ENCODE data around the gene IGSF3. TPM values are rescaled to one million over a fixed set of nuclear protein-coding genes. Genes with fewer than 3 reads are reported as not detected.
"Not testable (repeated sequence)": the region's sequence is repeated elsewhere in the genome, so short reads cannot be mapped to it uniquely, and the experiment has no call there.

The IGSF3 gene
- total RNA-seq, 1 experiment from 2014 or later, result not detected

GRCh38 chr1:116647186-116647585 is 20.3 kb downstream of the IGSF3 start:
- H2AFZ ChIP-seq (ENCODE audit: low read length); H3K27me3 ChIP-seq (ENCODE audit: low read length); H3K9ac ChIP-seq (ENCODE audit: low read length): not testable (repeated sequence)

GRCh38 chr1:116646673-116647170 is 20.8 kb downstream of the IGSF3 start:
- H3K79me2 ChIP-seq (ENCODE audit: low read length); H3K27me3 ChIP-seq (ENCODE audit: low read length); H3K9me2 ChIP-seq (replicated peaks; ENCODE audit: insufficient read depth, low read length); H3K9ac ChIP-seq (ENCODE audit: low read length); DNase-seq; H3K4me2 ChIP-seq (ENCODE audit: low read depth, low read length, poor library complexity, severe bottlenecking); H3K4me3 ChIP-seq (ENCODE audit: low read length); H3K27ac ChIP-seq (ENCODE audit: low read length); H3K9me3 ChIP-seq (ENCODE audit: low read length); H4K20me1 ChIP-seq (ENCODE audit: insufficient read depth, low read depth, low read length); H2AFZ ChIP-seq (ENCODE audit: low read length); H3K4me1 ChIP-seq (ENCODE audit: low read length); H3K36me3 ChIP-seq (ENCODE audit: insufficient read depth, low read length): not testable (repeated sequence)

More at GRCh38 chr1:116647186-116647585, 20.3 kb downstream of the IGSF3 start:
- not testable (repeated sequence) for H3K9me3 ChIP-seq (ENCODE audit: low read length); H3K27ac ChIP-seq (ENCODE audit: low read length); H3K4me3 ChIP-seq (ENCODE audit: low read length); H3K4me1 ChIP-seq (ENCODE audit: low read length); H3K9me2 ChIP-seq (replicated peaks; ENCODE audit: insufficient read depth, low read length); H3K36me3 ChIP-seq (ENCODE audit: insufficient read depth, low read length); H4K20me1 ChIP-seq (ENCODE audit: insufficient read depth, low read depth, low read length); DNase-seq; H3K79me2 ChIP-seq (ENCODE audit: low read length); H3K4me2 ChIP-seq (ENCODE audit: low read depth, low read length, poor library complexity, severe bottlenecking)

GRCh38 chr1:116645802-116646672 is 21.5 kb downstream of the IGSF3 start:
- not testable (repeated sequence) for H4K20me1 ChIP-seq (ENCODE audit: insufficient read depth, low read depth, low read length); H3K9me2 ChIP-seq (replicated peaks; ENCODE audit: insufficient read depth, low read length); DNase-seq; H3K4me1 ChIP-seq (ENCODE audit: low read length); H3K9me3 ChIP-seq (ENCODE audit: low read length); H3K27ac ChIP-seq (ENCODE audit: low read length); H3K36me3 ChIP-seq (ENCODE audit: insufficient read depth, low read length); H3K4me2 ChIP-seq (ENCODE audit: low read depth, low read length, poor library complexity, severe bottlenecking); H3K27me3 ChIP-seq (ENCODE audit: low read length); H3K9ac ChIP-seq (ENCODE audit: low read length); H2AFZ ChIP-seq (ENCODE audit: low read length); H3K79me2 ChIP-seq (ENCODE audit: low read length); H3K4me3 ChIP-seq (ENCODE audit: low read length)

GRCh38 chr1:116644993-116645392 is 22.5 kb downstream of the IGSF3 start:
- H3K27me3 ChIP-seq (ENCODE audit: low read length); H3K36me3 ChIP-seq (ENCODE audit: insufficient read depth, low read length); H3K79me2 ChIP-seq (ENCODE audit: low read length); H3K4me1 ChIP-seq (ENCODE audit: low read length); H2AFZ ChIP-seq (ENCODE audit: low read length); H3K27ac ChIP-seq (ENCODE audit: low read length); H4K20me1 ChIP-seq (ENCODE audit: insufficient read depth, low read depth, low read length); H3K9me3 ChIP-seq (ENCODE audit: low read length); H3K9me2 ChIP-seq (replicated peaks; ENCODE audit: insufficient read depth, low read length); H3K9ac ChIP-seq (ENCODE audit: low read length); H3K4me2 ChIP-seq (ENCODE audit: low read depth, low read length, poor library complexity, severe bottlenecking); DNase-seq; H3K4me3 ChIP-seq (ENCODE audit: low read length): not testable (repeated sequence)

- not testable (repeated sequence) for H3K27me3 ChIP-seq (ENCODE audit: low read length); H2AFZ ChIP-seq (ENCODE audit: low read length); H3K4me1 ChIP-seq (ENCODE audit: low read length); H4K20me1 ChIP-seq (ENCODE audit: insufficient read depth, low read depth, low read length); H3K4me3 ChIP-seq (ENCODE audit: low read length); H3K9me3 ChIP-seq (ENCODE audit: low read length); H3K9ac ChIP-seq (ENCODE audit: low read length); H3K9me2 ChIP-seq (replicated peaks; ENCODE audit: insufficient read depth, low read length); H3K79me2 ChIP-seq (ENCODE audit: low read length); DNase-seq; H3K36me3 ChIP-seq (ENCODE audit: insufficient read depth, low read length); H3K4me2 ChIP-seq (ENCODE audit: low read depth, low read length, poor library complexity, severe bottlenecking); H3K27ac ChIP-seq (ENCODE audit: low read length)
Measured at GRCh38 chr1:116644096-116644495, 23.4 kb downstream of the IGSF3 start.

GRCh38 chr1:116643281-116643751 is 24.2 kb downstream of the IGSF3 start:
- H3K9me2 ChIP-seq (replicated peaks; ENCODE audit: insufficient read depth, low read length); H3K4me2 ChIP-seq (ENCODE audit: low read depth, low read length, poor library complexity, severe bottlenecking); H3K4me3 ChIP-seq (ENCODE audit: low read length); H3K27me3 ChIP-seq (ENCODE audit: low read length); H3K79me2 ChIP-seq (ENCODE audit: low read length); H3K36me3 ChIP-seq (ENCODE audit: insufficient read depth, low read length); H3K9me3 ChIP-seq (ENCODE audit: low read length); H3K4me1 ChIP-seq (ENCODE audit: low read length); DNase-seq; H3K27ac ChIP-seq (ENCODE audit: low read length); H4K20me1 ChIP-seq (ENCODE audit: insufficient read depth, low read depth, low read length); H3K9ac ChIP-seq (ENCODE audit: low read length); H2AFZ ChIP-seq (ENCODE audit: low read length): not testable (repeated sequence)

- H3K27ac ChIP-seq (ENCODE audit: low read length); H2AFZ ChIP-seq (ENCODE audit: low read length); H3K4me3 ChIP-seq (ENCODE audit: low read length); H4K20me1 ChIP-seq (ENCODE audit: insufficient read depth, low read depth, low read length); H3K27me3 ChIP-seq (ENCODE audit: low read length); H3K9me3 ChIP-seq (ENCODE audit: low read length); H3K9ac ChIP-seq (ENCODE audit: low read length); DNase-seq; H3K36me3 ChIP-seq (ENCODE audit: insufficient read depth, low read length); H3K4me2 ChIP-seq (ENCODE audit: low read depth, low read length, poor library complexity, severe bottlenecking); H3K4me1 ChIP-seq (ENCODE audit: low read length); H3K79me2 ChIP-seq (ENCODE audit: low read length); H3K9me2 ChIP-seq (replicated peaks; ENCODE audit: insufficient read depth, low read length): not testable (repeated sequence)
Measured at GRCh38 chr1:116642311-116643280, 24.9 kb downstream of the IGSF3 start.

GRCh38 chr1:116637583-116637982 is 29.9 kb downstream of the IGSF3 start:
- H3K9ac ChIP-seq (ENCODE audit: low read length); H4K20me1 ChIP-seq (ENCODE audit: insufficient read depth, low read depth, low read length); DNase-seq; H3K79me2 ChIP-seq (ENCODE audit: low read length); H3K27ac ChIP-seq (ENCODE audit: low read length); H3K36me3 ChIP-seq (ENCODE audit: insufficient read depth, low read length); H3K9me3 ChIP-seq (ENCODE audit: low read length); H3K4me3 ChIP-seq (ENCODE audit: low read length); H3K4me1 ChIP-seq (ENCODE audit: low read length); H2AFZ ChIP-seq (ENCODE audit: low read length); H3K4me2 ChIP-seq (ENCODE audit: low read depth, low read length, poor library complexity, severe bottlenecking); H3K9me2 ChIP-seq (replicated peaks; ENCODE audit: insufficient read depth, low read length); H3K27me3 ChIP-seq (ENCODE audit: low read length): not testable (repeated sequence)
